IMR-90 (cell line): ENCODE results near the gene SLC5A1. TPM values are rescaled to one million over a fixed set of nuclear protein-coding genes. Genes with fewer than 3 reads are reported as not detected.

Experiments used
- ATAC-seq: fragments of 200-7000 bp; cut with Tn5 transposase; 2 replicates; pipeline ENCODE4 v1.9.1; 2020; ENCODE audit warnings: low read depth, mild to moderate bottlenecking, moderate library complexity
- BruUV-seq: library from RNA; stranded (reverse); fragments of 400-500 nt; replicated peaks from 2 replicates; lab custom pipeline; 2021; lab: Mats Ljungman, UMichigan
- CTCF ChIA-PET: fragments of 300-600 bp; formaldehyde crosslinking; extraction: SDS; loops from one replicate; lab custom pipeline; 2021; ENCODE audit warnings: antibody characterized with exemption; lab: Yijun Ruan, JAX
- POLR2A ChIA-PET: fragments of 300-600 bp; sonication (Branson Sonifier 250); formaldehyde crosslinking; loops from one replicate; lab custom pipeline; 2022; ENCODE audit warnings: antibody characterized with exemption; ENCODE audit not compliant: unreplicated experiment; lab: Charles Lee
- DNase-seq: peaks from one replicate; pipeline ENCODE4 v3.0.0; 2013
- H2AFZ ChIP-seq: replicated peaks from 2 replicates; pipeline ENCODE3; 2013; ENCODE audit warnings: low read length, mild to moderate bottlenecking; ENCODE audit not compliant: poor library complexity
- H2AK5ac ChIP-seq: 2 replicates; pipeline ENCODE4 v1.6.1; 2013; ENCODE audit warnings: low read depth, low read length, inconsistent platforms
- H2AK9ac ChIP-seq: replicated peaks from 2 replicates; pipeline ENCODE3; 2013; ENCODE audit warnings: mild to moderate bottlenecking, low read depth, low read length, moderate library complexity; ENCODE audit not compliant: poor library complexity
- H2BK120ac ChIP-seq: 2 replicates; pipeline ENCODE4 v1.6.1; 2013; ENCODE audit warnings: low read depth, low read length, inconsistent platforms
- H2BK15ac ChIP-seq: 3 replicates; pipeline ENCODE4 v1.6.1; 2013; ENCODE audit warnings: low read depth, low read length, inconsistent platforms
- H2BK20ac ChIP-seq: 2 replicates; pipeline ENCODE4 v1.6.1; 2013; ENCODE audit warnings: low read depth, mild to moderate bottlenecking, inconsistent platforms, low read length, moderate library complexity
- H2BK5ac ChIP-seq: 2 replicates; pipeline ENCODE4 v1.6.1; 2013; ENCODE audit warnings: mild to moderate bottlenecking, low read depth, low read length, inconsistent platforms; ENCODE audit not compliant: poor library complexity, severe bottlenecking
- H3K14ac ChIP-seq: replicated peaks from 2 replicates; pipeline ENCODE4 v1.6.1; 2013; ENCODE audit warnings: low read depth, low read length, inconsistent platforms
- H3K18ac ChIP-seq: 2 replicates; pipeline ENCODE4 v1.6.1; 2013; ENCODE audit warnings: low read depth, low read length, control low read depth
- H3K23ac ChIP-seq: 2 replicates; pipeline ENCODE4 v1.6.1; 2013; ENCODE audit warnings: low read depth, low read length, inconsistent platforms
- H3K27ac ChIP-seq: 2 replicates; pipeline ENCODE4 v1.5.1; 2013; ENCODE audit warnings: mild to moderate bottlenecking, control low read depth, low read length; ENCODE audit not compliant: insufficient read depth
- H3K27me3 ChIP-seq: 2 replicates; pipeline ENCODE4 v1.6.1; 2013; ENCODE audit warnings: low read length; ENCODE audit not compliant: control insufficient read depth, insufficient read depth
- H3K36me3 ChIP-seq: 2 replicates; pipeline ENCODE4 v1.6.1; 2013; ENCODE audit warnings: low read length, mixed read lengths; ENCODE audit not compliant: control insufficient read depth, insufficient read depth
- H3K4ac ChIP-seq: 2 replicates; pipeline ENCODE4 v1.6.1; 2013; ENCODE audit warnings: low read depth, low read length, inconsistent platforms
- H3K4me1 ChIP-seq: 2 replicates; pipeline ENCODE4 v1.6.1; 2013; ENCODE audit warnings: low read length, mixed read lengths; ENCODE audit not compliant: control insufficient read depth, insufficient read depth
- H3K4me2 ChIP-seq: 2 replicates; pipeline ENCODE4 v1.6.1; 2013; ENCODE audit warnings: low read depth, mild to moderate bottlenecking, control low read depth, low read length, moderate library complexity
- H3K4me3 ChIP-seq: 2 replicates; pipeline ENCODE4 v1.5.1; 2013; ENCODE audit warnings: low read depth, mild to moderate bottlenecking, control low read depth, low read length, moderate library complexity; ENCODE audit not compliant: insufficient read depth
- H3K56ac ChIP-seq: 2 replicates; pipeline ENCODE4 v1.6.1; 2013; ENCODE audit warnings: low read length, inconsistent platforms; ENCODE audit not compliant: insufficient read depth; ENCODE audit errors: extremely low read depth
- H3K79me1 ChIP-seq, 2 experiments: 2 replicates each; pipeline ENCODE4 v1.6.1; 2013; ENCODE audit warnings: low read length in 2 of 2, inconsistent platforms in 1 of 2, low read depth in 1 of 2
- H3K9ac ChIP-seq: 2 replicates; pipeline ENCODE4 v1.6.1; 2013; ENCODE audit warnings: low read depth, low read length, control low read depth
- H3K9me1 ChIP-seq: 2 replicates; pipeline ENCODE4 v1.6.1; 2013; ENCODE audit warnings: low read length, inconsistent platforms; ENCODE audit not compliant: insufficient read depth
- H3K9me3 ChIP-seq: 2 replicates; pipeline ENCODE4 v1.6.1; 2013; ENCODE audit warnings: low read length; ENCODE audit not compliant: control insufficient read depth, insufficient read depth
- H4K20me1 ChIP-seq: 2 replicates; pipeline ENCODE4 v1.6.1; 2013; ENCODE audit warnings: low read length, inconsistent platforms; ENCODE audit not compliant: insufficient read depth
- H4K5ac ChIP-seq: 2 replicates; pipeline ENCODE4 v1.6.1; 2013; ENCODE audit warnings: mild to moderate bottlenecking, low read depth, low read length, control low read depth
- H4K8ac ChIP-seq, 2 experiments: 2 replicates each; pipeline ENCODE4 v1.6.1; 2013; ENCODE audit warnings: low read depth in 2 of 2, low read length in 2 of 2, control low read depth in 1 of 2, inconsistent platforms in 1 of 2
- H4K91ac ChIP-seq: 2 replicates; pipeline ENCODE4 v1.6.1; 2013; ENCODE audit warnings: low read depth, low read length, inconsistent platforms; ENCODE audit not compliant: insufficient read depth
- dilution Hi-C: fragments of 300-500 bp; cut with HindIII; formaldehyde crosslinking; loops from one replicate; pipeline ENCODE4 v1.14.3; 2018; ENCODE audit warnings: low sequenced_read_pairs; ENCODE audit not compliant: unreplicated experiment
- in situ Hi-C: fragments of 300-500 bp; cut with MboI; formaldehyde crosslinking; loops from 3 replicates; pipeline ENCODE4 v1.14.3; 2019; ENCODE audit warnings: low sequenced_read_pairs, inconsistent platforms, mixed read lengths
- intact Hi-C: fragments of 100-400 bp; cut with micrococcal nuclease; formaldehyde crosslinking; loops from 2 replicates; pipeline ENCODE4 v1.10.0; 2022
- polyA plus RNA-seq, 3 experiments: library from polyadenylated mRNA; depleted of rRNA; stranded (reverse); fragments of >200 nt; gene quantifications; 2 replicates each; pipeline ENCODE4 v1.2.3, GENCODE V29; 2012; ENCODE audit warnings: low replicate concordance in 1 of 3
- total RNA-seq: library from RNA; depleted of rRNA; stranded (reverse); fragments of >200 nt; gene quantifications from 2 replicates; pipeline ENCODE4 v1.2.3, GENCODE V29; 2012
- TF ChIP-seq, protein P1 (sequence below): fragments of 150-350 bp; IDR thresholded peaks from 2 replicates; pipeline ENCODE4 v1.6.1; 2017; ENCODE audit warnings: mild to moderate bottlenecking, antibody characterized with exemption, low read length, low read depth

The SLC5A1 gene
- total and polyA plus RNA-seq, 2 of the 4 experiments (the other 2 are of a cell fraction): not detected

DNA sequence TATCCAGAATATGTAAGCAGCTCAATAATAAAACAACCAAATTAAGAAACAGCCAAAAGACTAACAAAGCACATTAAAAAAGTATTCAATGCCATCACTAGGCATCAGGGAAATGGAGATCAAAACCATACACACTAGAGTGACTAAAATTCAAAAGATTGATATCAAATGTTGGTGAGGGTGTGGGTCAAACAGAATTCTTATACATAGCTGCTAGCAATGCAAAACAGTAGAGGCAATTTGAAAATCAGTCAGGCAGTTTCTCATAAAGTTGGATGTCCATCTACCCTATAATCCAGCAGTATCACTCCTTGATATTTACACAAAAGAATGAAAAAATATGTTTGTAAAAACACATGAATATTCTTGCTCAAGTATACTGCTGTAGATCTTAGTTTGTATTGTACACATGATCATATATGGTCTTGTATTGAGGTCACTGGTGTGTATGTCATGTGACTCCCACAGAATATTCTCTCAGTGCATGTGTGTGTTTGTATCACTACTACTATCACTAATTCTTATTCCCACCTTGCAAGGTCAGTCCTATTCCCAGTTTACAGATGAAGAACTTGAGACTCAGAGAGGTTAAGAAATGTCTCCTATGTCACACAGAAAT lies 54.9 kb downstream of the SLC5A1 start:
- BruUV-seq: no TSS peak
- H3K79me1 ChIP-seq: no peaks in the 10 kb centered on the region
- H2BK15ac ChIP-seq: no peak overlapping the region
- no peak overlapping the region for H2BK120ac ChIP-seq
- H3K14ac ChIP-seq: no peak overlapping the region
- TF ChIP-seq, protein P1, sequence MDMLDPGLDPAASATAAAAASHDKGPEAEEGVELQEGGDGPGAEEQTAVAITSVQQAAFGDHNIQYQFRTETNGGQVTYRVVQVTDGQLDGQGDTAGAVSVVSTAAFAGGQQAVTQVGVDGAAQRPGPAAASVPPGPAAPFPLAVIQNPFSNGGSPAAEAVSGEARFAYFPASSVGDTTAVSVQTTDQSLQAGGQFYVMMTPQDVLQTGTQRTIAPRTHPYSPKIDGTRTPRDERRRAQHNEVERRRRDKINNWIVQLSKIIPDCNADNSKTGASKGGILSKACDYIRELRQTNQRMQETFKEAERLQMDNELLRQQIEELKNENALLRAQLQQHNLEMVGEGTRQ: no peak
- H3K4me3 ChIP-seq: no peak overlapping the region
- no peak overlapping the region for H2BK5ac ChIP-seq
- no peak overlapping the region for H4K91ac ChIP-seq
- H3K23ac ChIP-seq: no peak overlapping the region
- no peaks in the 10 kb centered on the region for H3K9me1 ChIP-seq
- H3K4me2 ChIP-seq: no peak overlapping the region
- 0 out of 2 replicates have a peak, but pooled peaks cover 3% of the 10 kb centered on the region for H3K27me3 ChIP-seq
- CTCF ChIA-PET: no interaction called here
- no peak overlapping the region for H4K8ac ChIP-seq
- H4K5ac ChIP-seq: no peak overlapping the region
- H3K9ac ChIP-seq: no peak overlapping the region
- H3K56ac ChIP-seq: no peak overlapping the region
- no peak for ATAC-seq
- no peak overlapping the region for H3K4ac ChIP-seq
- dilution Hi-C loops: no loop called here
- POLR2A ChIA-PET: no interaction called here
- no peak overlapping the region for H3K27ac ChIP-seq
- no peak overlapping the region for H2AK9ac ChIP-seq
- H3K18ac ChIP-seq: no peak overlapping the region
- in situ Hi-C loops: loop anchor here (25.0 kb wide), 1 partner anchor 411 kb away; no protein-coding TSS in a partner anchor
- H3K4me1 ChIP-seq: no peaks in the 10 kb centered on the region
- H2AFZ ChIP-seq: no peak overlapping the region
- DNase-seq: no peak
- intact Hi-C loops: no loop called here
- H2AK5ac ChIP-seq: no peak overlapping the region
- no peaks in the 10 kb centered on the region for H4K20me1 ChIP-seq
- no peak overlapping the region for H2BK20ac ChIP-seq
- H3K36me3 ChIP-seq: no peaks in the 10 kb centered on the region
- no peaks in the 10 kb centered on the region for H3K9me3 ChIP-seq
